HepG2 (cell line): Measurements from ENCODE around the gene SAP130. TPM values are rescaled to one million over a fixed set of nuclear protein-coding genes. Genes with fewer than 3 reads are reported as not detected.

Source experiments
- AGO1 ChIP-seq: fragments of 200-400 bp; formaldehyde crosslinking; IDR thresholded peaks from 2 replicates; pipeline ENCODE4 v1.6.1; 2017; ENCODE audit warnings: mild to moderate bottlenecking, low read depth, low read length, moderate library complexity; ENCODE audit not compliant: poor library complexity, severe bottlenecking
- CCDC6 ChIP-seq: sonication (generic); formaldehyde crosslinking; IDR thresholded peaks from 2 replicates; pipeline ENCODE4 v1.8.1; 2022; ENCODE audit warnings: mild to moderate bottlenecking, missing genetic modification reagents, moderate library complexity
- ELF1 ChIP-seq: sonication (generic); formaldehyde crosslinking; IDR thresholded peaks from 2 replicates; pipeline ENCODE4 v1.4.0; 2020; ENCODE audit warnings: missing genetic modification reagents
- ETV6 ChIP-seq: sonication (generic); formaldehyde crosslinking; conservative IDR thresholded peaks from 2 replicates; pipeline ENCODE4 v1.4.0; 2020; ENCODE audit warnings: missing genetic modification reagents
- GMEB1 ChIP-seq: sonication (generic); formaldehyde crosslinking; IDR thresholded peaks from 2 replicates; pipeline ENCODE4 v1.5.1; 2020; ENCODE audit warnings: missing genetic modification reagents, mild to moderate bottlenecking, borderline replicate concordance
- HOXA3 ChIP-seq: sonication (generic); formaldehyde crosslinking; IDR thresholded peaks from 2 replicates; pipeline ENCODE4 v1.5.0; 2020; ENCODE audit warnings: missing genetic modification reagents
- MAF1 ChIP-seq: sonication (generic); formaldehyde crosslinking; IDR thresholded peaks from 2 replicates; pipeline ENCODE4 v1.5.0; 2020; ENCODE audit warnings: missing genetic modification reagents, borderline replicate concordance
- USF2 ChIP-seq, 2 experiments: sonication (generic) in 1 of 2; formaldehyde crosslinking in 1 of 2; IDR thresholded peaks; 2 replicates each; pipeline versions ENCODE4 v1.5.1 to v1.6.1; 2011 to 2020; ENCODE audit warnings: borderline replicate concordance in 1 of 2, low read depth in 1 of 2, low read length in 1 of 2, mild to moderate bottlenecking in 1 of 2, missing genetic modification reagents in 1 of 2, moderate library complexity in 1 of 2
- ZBTB7B ChIP-seq: sonication (generic); formaldehyde crosslinking; IDR thresholded peaks from 2 replicates; pipeline ENCODE4 v1.4.0; 2020; ENCODE audit warnings: missing genetic modification reagents
- ZKSCAN5 ChIP-seq: sonication (generic); formaldehyde crosslinking; IDR thresholded peaks from 2 replicates; pipeline ENCODE4 v1.5.1; 2020; ENCODE audit warnings: mild to moderate bottlenecking, missing genetic modification reagents
- ZNF143 ChIP-seq: sonication (generic); formaldehyde crosslinking; IDR thresholded peaks from 2 replicates; pipeline ENCODE4 v1.4.0; 2020; ENCODE audit warnings: missing genetic modification reagents
- ZNF263 ChIP-seq: sonication (generic); formaldehyde crosslinking; IDR thresholded peaks from 2 replicates; pipeline ENCODE4 v1.4.0; 2020; ENCODE audit warnings: missing genetic modification reagents
- ZNF281 ChIP-seq: sonication (generic); formaldehyde crosslinking; IDR thresholded peaks from 2 replicates; pipeline ENCODE4 v1.4.0; 2020; ENCODE audit warnings: missing genetic modification reagents, borderline replicate concordance
- ZSCAN31 ChIP-seq: sonication (generic); formaldehyde crosslinking; IDR thresholded peaks from 2 replicates; pipeline ENCODE4 v1.5.0; 2020; ENCODE audit warnings: low read depth, mild to moderate bottlenecking, missing genetic modification reagents
- polyA plus RNA-seq, 8 experiments: library from polyadenylated mRNA; depleted of rRNA in 3 of 8; stranded (reverse) in 7 of 8; unstranded in 1 of 8; fragments of >200 nt; fragmentation: Illumina TruSeq in 4 of 8; extraction: Trizol in 4 of 8; gene quantifications; 2 replicates each; pipeline versions ENCODE4 v1.2.1 to v1.2.3, GENCODE V29; 2011 to 2016; ENCODE audit warnings: low read depth in 4 of 8, missing spikeins in 1 of 8, mixed read lengths in 1 of 8; ENCODE audit not compliant: insufficient read depth in 1 of 8
- total RNA-seq, 5 experiments: library from RNA; depleted of rRNA; stranded (reverse); fragments of >200 nt; fragmentation: Illumina TruSeq; extraction: Trizol; gene quantifications; 2 replicates each; pipeline ENCODE4 v1.2.3, GENCODE V29; 2016; ENCODE audit warnings: low read depth in 1 of 5
- TF ChIP-seq, protein P1 (sequence below): sonication (generic); formaldehyde crosslinking; IDR thresholded peaks from 2 replicates; pipeline ENCODE4 v1.4.0; 2020; ENCODE audit warnings: missing genetic modification reagents, borderline replicate concordance
- TF ChIP-seq, protein P2 (sequence below): sonication (generic); formaldehyde crosslinking; IDR thresholded peaks from 2 replicates; pipeline ENCODE4 v1.4.0; 2020; ENCODE audit warnings: missing genetic modification reagents
- TF ChIP-seq, protein P3 (sequence below): IDR thresholded peaks from 2 replicates; pipeline ENCODE4 v1.6.1; 2016; ENCODE audit warnings: low read depth, borderline replicate concordance

Gene SAP130
- total and polyA plus RNA-seq, 2 of the 13 experiments (the other 11 are each of a cell fraction or from before 2014, with no cell fraction given): 11.1 to 18.6 TPM

DNA sequence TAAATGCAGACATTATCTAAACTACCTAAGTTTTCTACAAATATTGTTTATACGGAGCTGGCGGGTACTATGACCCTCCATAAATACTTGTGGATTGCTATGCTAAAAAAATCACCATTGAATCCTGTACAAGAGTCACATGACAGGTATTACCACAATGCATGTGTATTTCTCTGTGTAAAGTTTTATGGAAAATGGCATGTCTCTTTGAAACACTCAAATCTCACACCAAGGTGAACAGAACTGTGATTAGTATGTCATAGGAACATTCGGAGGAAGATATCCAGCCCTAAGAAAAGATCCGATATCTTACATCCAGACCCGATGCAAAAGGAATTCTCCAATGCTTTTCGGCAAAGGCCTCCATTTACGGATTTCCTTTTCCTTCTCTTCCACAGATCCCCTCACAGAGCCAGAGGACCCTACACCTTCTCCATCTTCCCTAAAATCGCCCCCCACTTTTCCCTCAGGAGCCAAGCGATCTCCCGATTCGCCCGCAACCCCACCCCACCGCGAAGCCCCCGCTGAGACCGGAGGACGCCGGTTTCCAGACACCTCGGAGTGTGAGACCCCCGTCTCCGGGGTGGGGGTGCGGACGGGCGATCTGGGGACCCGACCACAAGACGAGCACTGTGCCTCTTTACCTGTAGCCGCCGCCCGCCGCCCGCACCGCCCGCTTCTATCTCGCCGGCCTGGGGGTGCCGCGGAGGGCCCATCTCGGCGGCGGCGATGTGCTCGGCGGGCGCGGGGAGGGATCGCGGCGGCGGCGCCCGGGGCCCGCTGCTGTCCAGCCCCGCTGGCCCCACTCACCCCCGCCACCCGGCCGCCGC, 1.2 kb downstream of the SAP130 start (continued):
- 0 out of 2 replicates have a peak, but pooled peaks have one; percentile 14 for TF ChIP-seq CCDC6 (CRISPR knock-in tag)
- peak; percentile 65 for TF ChIP-seq AGO1
- TF ChIP-seq, protein P1, sequence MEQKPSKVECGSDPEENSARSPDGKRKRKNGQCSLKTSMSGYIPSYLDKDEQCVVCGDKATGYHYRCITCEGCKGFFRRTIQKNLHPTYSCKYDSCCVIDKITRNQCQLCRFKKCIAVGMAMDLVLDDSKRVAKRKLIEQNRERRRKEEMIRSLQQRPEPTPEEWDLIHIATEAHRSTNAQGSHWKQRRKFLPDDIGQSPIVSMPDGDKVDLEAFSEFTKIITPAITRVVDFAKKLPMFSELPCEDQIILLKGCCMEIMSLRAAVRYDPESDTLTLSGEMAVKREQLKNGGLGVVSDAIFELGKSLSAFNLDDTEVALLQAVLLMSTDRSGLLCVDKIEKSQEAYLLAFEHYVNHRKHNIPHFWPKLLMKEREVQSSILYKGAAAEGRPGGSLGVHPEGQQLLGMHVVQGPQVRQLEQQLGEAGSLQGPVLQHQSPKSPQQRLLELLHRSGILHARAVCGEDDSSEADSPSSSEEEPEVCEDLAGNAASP (CRISPR knock-in tag): 0 out of 2 replicates have a peak, but pooled peaks have one; percentile 16
- TF ChIP-seq GMEB1 (CRISPR knock-in tag): no peak
- TF ChIP-seq HOXA3 (CRISPR knock-in tag): peak; percentile 47
- TF ChIP-seq MAF1 (CRISPR knock-in tag): no peak
- no peak for TF ChIP-seq ZNF281 (CRISPR knock-in tag)
- 0 out of 2 replicates have a peak, but pooled peaks have one; percentile 29 for TF ChIP-seq ZNF263
- TF ChIP-seq USF2 (IDR thresholded peaks at IDR 0.05; ENCODE audit: low read depth, low read length): no peak
- TF ChIP-seq USF2 (CRISPR knock-in tag; IDR thresholded peaks at IDR 0.05; ENCODE audit: borderline replicate concordance): peak; percentile 48; the same call in 1 of the 2 replicates
- TF ChIP-seq ELF1 (CRISPR knock-in tag): no peak
- TF ChIP-seq ZKSCAN5 (CRISPR knock-in tag): no peak
- no peak for TF ChIP-seq ETV6 (CRISPR knock-in tag)
- TF ChIP-seq, protein P2, sequence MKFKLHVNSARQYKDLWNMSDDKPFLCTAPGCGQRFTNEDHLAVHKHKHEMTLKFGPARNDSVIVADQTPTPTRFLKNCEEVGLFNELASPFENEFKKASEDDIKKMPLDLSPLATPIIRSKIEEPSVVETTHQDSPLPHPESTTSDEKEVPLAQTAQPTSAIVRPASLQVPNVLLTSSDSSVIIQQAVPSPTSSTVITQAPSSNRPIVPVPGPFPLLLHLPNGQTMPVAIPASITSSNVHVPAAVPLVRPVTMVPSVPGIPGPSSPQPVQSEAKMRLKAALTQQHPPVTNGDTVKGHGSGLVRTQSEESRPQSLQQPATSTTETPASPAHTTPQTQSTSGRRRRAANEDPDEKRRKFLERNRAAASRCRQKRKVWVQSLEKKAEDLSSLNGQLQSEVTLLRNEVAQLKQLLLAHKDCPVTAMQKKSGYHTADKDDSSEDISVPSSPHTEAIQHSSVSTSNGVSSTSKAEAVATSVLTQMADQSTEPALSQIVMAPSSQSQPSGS (CRISPR knock-in tag): no peak
- TF ChIP-seq, protein P3, sequence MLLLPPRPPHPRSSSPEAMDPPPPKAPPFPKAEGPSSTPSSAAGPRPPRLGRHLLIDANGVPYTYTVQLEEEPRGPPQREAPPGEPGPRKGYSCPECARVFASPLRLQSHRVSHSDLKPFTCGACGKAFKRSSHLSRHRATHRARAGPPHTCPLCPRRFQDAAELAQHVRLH (CRISPR knock-in tag): peak; percentile 9; the same call in 1 of the 2 replicates
- 0 out of 2 replicates have a peak, but pooled peaks have one; percentile 67 for TF ChIP-seq ZSCAN31
- 0 out of 2 replicates have a peak, but pooled peaks have one; percentile 37 for TF ChIP-seq ZBTB7B (CRISPR knock-in tag)
- TF ChIP-seq ZNF143: no peak
